GM19395 (cell line): ENCODE results near the gene ROMO1.
"Not testable (repeated sequence)": the region's sequence is repeated elsewhere in the genome, so short reads cannot be mapped to it uniquely, and the experiment has no call there.

Source experiments
- ATAC-seq: cut with Tn5 transposase; IDR thresholded peaks from one replicate; pipeline ENCODE4 v1.9.1; 2021; ENCODE audit warnings: mild to moderate bottlenecking, moderate library complexity; ENCODE audit not compliant: unreplicated experiment

The ROMO1 gene

DNA sequence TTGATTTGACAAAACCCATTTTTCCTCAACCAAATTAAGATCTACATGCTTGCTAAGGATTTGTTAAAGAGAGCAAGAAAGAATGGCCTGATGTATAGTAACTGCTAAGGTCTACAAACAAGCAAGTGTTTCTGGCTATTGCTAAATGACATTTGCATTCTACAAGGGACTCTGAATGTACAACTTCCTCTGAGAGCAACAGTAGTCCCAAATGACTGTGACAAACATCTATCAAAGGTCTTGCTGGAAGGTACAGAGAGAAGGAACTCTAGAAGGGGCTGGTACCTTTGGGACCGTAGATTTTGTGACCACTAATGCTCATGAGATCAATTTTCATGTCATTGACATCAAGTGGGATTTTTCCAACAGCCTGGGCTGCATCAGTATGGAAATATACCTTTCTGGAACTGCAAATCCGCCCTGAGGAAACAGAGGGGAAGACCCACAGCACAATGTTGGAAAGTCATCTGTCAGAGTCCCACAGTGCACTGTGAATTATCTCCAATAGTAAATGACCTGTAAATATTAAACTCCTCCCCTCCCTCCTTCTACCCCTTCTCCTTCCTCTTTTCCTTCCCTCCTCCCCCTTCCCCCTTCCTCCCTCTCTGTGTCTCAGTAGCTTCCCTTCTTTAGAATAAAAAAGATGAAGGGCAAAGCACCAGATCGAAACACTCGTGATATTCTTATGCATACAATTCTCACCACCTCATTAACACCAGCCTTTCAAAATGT is 18.6 kb upstream of the ROMO1 start:
- no peak for ATAC-seq

DNA sequence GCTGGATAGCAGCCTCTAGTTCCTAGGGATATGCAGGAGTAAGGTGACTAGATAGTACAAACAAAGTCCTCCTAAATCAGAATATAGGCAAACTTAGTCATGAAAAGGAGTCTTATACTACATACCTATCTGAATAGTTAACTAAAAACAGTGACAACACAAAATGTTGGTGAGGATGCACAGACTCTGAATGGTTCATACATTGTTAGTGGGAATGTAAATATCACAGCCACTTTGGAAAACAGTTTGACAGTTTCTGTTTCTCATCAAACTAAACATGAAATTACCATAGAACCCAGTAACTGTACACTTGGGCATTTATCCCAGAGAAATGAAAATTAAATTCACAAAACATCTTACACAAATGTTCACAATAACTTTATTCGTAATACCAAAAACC is 17.2 kb upstream of the ROMO1 start:
- ATAC-seq, result no peak

DNA sequence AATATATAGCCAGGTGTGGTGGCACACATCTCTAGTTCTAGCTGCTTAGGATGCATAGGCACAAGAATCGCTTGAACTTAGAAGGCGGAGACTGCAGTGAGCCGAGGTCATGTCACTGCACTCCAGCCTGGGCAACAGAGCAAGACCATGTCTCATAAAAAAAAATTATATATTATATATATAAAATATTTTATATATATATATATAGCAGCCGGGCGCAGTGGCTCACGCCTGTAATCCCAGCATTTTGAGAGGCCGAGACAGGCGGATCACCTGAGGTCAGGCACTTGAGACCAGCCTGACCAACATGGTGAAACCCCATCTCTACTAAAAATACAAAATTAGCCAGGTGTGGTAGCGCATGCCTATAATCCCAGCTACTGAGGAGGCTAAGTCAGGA is 13.8 kb upstream of the ROMO1 start:
- not testable (repeated sequence) for ATAC-seq

DNA sequence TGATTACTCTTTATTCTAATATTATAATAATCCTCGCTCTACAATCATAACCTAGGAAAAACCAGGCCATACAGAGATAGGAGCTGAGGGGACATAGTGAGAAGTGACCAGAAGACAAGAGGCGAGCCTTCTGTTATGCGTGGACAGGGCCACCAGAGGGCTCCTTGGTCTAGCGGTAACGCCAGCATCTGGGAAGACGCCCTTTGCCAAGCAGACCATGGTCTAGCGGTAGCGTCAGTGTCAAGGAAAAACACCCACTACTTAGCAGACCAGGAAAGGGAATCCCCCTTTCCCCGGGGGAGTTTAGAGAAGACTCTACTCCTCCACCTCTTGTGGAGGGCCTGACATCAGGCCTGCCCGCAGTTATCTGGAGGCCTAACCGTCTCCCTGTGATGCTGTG is 12.3 kb upstream of the ROMO1 start:
- ATAC-seq, result not testable (repeated sequence)

DNA sequence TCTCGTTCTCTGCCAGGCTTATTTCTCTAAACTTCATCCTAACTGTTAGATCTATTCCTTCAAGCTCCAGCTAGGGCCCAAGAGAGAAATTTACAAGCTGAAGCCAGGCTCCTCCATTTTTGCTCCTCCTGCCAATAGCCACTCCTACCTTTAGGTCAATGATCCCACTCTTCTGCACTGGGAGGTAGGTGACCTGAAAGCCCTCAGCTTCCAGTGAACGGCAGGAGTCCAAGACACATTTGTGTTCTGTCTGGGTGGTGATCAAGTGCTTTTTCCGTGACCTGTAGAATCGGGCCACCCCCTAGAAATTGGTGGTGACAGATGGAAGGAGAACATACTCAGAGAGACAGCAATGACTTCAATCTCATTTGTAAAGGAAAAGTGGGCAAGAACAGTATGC is 8.9 kb upstream of the ROMO1 start:
- no peak for ATAC-seq

DNA sequence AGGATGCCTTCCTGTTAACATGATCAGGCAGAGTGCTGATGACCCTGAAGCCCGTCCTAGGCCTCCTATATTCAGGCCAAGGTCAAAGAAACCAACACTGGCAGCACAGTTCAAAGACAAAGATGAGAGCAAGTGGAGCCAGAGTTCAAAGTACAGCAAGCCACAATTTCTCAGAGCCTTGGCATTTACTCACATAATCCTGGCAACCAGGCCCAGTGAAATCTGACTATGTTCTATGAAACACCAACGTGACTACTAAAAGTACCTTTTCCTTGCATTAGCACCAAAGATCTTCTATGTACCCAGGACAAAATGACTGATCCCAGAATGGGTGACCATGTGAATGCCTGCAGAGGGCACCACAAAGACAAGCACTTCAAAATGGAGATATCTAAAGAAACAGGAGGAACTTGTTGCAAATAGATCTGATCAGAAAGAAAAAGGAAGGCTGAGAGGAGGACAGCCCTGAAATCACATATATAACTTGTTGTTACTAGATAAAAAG is 3.9 kb upstream of the ROMO1 start:
- no peak for ATAC-seq

DNA sequence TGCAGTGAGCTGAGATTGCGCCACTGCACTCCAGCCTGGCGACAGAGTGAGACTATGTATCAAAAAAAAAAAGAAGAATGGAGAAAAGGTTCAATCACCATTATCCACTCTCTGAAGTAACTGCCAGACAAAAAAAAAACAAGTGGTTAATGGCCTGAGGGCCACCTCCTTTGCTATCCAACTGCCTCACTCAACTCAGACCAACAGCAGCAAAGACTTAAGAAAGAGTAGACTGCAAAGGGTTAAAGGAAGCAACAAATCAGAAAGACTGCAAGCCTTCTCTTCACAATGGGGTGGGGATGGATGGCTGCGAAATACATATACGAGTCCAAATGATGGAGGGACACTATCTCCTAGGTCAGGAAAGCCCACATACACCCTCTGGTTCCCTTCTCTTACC is 3.2 kb upstream of the ROMO1 start:
- ATAC-seq, result no peak

DNA sequence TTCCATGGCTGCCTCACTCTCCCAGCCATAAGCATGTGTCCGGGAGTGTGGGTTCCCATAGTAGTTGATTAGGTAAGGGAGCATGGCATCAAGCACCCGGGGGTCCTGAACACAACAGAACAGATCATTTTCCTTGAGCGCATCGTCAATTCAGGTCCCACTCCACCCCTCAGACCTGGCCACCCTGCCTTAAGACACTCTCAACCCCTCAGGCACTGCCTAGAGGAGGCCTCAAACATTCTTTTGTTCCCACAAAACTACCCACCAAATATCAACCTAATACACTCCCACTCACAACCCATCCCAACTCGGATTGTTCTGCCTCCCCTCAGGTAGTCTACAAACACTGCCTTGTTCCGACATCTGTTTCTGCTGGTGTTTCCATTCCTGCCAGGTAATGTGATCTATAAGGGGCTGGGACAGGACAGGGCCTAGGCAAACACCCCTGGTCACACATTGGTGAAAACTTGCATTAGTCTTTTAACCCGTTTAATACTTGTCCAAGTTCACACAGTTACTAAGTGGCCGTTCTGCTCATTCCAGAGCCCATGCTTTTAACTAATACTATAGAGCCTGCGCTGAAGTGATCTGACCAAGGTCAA is 1.4 kb upstream of the ROMO1 start:
- ATAC-seq, result no peak

DNA sequence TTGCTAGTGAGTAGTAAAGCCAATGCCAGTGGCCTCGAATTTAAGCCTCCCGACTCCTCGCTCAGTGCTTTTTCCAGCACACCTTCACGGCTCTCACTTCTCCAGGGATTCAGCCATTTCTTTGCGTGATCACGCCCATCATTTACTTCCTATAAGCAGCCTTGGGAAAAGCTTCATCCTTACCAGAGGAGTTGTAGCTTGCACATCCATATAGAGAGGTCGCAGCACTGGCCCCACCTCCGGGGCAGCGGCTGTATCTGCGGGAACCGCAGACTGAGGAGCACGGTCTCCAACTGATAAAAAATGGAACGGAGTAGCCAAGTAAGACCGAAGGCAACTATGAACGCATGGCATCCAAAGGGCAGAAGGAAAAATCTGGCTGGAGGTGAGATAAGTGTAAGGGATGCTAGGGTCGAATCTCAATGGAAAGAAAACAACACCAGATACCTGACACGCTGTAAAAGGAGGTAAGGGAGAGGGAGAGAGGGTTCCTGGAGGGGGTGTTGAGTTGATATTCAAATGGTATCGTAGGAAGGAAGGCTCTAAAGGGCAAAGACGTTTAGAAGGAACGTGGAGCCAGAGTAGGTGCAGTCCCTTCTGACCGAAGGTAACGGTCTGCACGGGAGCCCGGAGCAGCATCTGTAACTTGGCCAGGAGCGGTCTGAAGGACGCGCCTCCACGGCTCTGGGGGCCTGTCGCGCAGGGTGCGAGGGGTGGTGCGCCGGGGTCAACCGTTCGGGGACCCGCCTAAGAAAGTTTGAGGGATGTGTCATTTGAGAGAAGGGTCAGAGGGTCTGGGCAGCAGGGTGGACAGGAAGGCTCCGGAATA is 693 bp upstream of the ROMO1 start:
- ATAC-seq, result peak; percentile 33

DNA sequence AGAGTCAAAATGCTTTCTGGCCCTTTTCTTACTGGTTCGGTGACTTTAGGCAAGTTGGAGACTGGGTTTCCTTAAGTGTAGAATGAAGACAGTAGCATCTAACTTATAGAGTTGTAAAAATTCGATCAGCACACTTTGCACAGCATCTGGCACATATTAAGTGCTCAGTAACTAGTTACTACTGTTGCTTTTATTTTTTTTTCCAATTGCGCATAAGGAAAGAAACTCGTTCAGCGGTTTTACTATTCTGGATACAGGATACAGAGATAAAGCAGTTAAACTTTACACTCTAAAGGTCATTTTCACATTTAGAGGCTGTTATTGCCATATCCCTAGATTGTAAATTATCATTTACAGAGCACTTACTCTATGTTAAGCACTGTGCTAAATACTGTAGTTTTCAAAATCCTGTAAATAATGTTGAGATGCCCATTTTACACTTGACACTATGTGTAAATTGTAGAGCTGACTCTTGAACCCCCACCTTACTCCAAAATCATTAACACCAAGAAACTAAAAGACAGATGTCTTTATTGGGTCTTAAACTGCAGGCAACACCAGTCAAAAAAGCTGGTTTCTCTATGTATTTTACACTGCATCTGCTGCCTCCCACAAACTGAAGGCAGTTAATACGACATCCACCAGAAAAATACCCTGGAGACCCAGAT is 886 bp downstream of the ROMO1 start:
- ATAC-seq, result no peak

DNA sequence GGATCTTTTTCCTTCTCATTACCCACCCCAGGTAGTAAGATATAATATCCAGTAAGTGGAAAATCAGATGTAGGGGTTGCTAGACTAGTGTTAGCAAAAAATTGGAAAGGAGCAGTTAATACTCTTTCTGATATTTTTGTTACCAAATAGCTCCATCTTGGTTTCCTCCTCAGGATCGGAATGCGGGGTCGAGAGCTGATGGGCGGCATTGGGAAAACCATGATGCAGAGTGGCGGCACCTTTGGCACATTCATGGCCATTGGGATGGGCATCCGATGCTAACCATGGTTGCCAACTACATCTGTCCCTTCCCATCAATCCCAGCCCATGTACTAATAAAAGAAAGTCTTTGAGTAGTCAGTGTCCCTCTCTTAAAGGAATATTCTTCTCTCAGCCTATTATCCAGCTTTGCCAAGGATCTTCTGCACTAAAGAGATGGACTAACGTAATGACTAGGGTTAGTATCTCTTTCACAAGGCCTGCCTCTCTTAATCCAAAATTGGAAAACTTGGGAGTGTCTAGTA is 1.5 kb downstream of the ROMO1 start:
- no peak for ATAC-seq

DNA sequence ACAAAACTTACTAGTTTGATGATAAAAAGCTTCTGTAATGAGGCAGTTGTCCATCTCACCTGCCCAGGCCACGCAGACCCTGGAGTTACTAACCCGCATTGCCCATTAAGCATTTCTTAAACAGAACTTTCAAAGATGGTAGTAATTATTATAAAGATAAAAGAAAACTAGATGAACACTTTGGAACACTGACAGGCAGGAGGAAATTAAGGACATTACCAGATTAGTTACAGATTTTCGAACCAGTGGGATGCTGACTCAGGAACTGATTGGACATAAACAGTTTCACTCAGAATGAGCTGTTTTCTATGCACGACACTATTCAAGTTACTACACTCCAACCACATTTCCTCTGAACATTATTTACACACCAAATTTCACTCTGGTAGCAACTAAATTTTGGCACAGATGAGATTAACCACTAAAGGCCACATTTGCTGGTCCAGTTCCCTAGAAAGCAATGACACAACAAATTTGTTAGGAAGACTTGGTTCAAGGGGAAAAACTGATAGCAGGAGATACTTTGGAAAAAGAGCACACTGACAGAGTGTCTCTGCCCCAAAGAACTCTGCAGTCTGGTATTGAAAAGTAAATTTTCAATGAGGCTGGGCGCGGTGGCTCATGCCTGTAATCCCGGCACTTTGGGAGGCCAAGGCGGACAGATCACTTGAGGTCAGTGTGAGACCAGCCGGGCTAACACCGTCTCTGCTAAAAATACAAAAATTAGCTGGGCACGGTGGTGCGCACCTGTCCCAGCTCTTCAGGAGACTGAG is 3.0 kb downstream of the ROMO1 start:
- no peak for ATAC-seq

DNA sequence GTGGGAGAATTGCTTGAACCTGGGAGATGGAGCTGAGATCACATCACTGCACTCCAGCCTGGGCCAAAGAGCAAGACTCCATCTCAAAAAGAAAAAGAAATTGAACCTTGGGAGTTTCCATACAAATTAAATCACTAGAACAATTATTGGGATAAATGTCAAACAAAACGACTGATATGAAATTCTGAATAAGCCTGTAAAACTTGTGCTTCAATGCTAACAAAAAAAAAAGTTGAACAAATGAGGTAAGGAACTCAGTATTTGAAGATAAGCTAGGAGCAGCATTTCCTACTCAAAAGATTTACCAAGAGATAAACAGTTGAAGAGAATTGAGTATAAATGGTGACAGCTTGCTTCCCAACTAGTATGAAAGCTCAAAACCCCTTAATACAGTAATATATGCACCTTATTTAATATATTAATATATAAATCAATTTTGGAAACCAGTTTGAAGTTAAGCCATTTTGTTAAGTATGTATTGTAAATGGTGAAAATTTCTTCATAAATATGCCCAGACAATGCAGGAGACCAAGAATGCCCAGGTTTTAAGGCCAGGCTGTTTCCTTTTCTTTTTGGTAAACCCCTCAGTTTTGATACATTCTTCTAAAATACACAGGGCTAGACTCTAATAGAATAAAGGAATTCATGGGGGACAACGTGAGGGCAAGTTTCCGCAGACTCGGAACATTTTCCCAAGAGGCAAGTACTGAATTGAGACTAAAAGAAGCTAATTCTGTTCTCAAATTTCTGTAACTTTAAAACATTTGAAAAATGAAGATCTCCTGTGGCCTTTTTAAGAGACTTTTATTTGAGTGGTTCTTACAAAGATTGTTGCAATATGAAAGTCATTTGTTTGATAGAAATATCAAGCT is 3.9 kb downstream of the ROMO1 start:
- ATAC-seq, result no peak

DNA sequence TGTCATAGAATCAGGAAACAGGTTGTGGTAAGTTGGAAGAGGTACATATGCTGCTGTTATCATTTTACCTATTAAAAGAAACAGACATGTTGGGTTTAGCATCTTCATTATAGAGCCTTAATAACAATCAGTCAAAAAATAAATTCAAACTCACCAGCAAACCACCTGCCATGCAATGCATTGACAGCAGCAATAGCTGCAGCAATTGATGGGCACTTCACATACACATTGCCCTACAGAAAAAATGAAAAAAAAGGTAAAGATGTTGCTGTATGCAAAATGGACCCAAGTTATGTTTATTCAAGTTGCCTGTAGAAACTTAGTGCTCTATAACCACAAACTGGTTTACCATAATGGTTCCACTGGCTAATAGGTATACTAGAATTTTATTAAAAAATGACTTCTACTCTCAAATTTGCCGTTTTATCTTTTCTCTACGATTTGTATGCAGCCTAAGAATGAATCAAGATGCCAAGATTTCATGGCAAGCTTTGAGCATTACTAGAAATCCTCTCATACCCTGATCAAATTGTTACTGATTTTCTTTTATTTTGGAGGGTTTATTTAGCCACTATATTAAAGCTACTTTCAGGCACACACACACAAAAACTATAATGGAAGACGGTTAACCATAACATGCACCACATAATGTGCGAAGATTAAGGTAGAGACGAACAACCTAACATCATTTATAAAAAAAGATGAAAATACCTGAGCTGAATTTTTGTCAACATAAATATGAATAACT is 5.5 kb downstream of the ROMO1 start:
- no peak for ATAC-seq

DNA sequence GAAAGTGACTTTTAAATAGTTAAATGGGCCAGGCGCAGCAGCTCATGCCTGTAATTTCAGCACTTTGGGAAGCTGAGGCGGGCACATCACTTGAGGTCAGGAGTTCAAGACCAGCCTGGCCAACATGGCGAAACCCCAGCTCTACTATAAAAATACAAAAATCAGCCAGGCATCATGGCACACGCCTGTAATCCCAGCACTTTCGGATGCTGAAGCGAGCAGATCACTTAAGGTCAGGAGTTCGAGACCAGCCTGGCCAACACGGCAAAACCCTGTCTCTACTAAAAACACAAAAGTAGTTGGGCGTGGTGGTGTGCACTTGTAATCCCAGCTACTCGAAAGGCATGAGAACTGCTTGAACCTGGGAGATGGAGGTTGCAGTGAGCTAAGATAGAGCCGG is 6.7 kb downstream of the ROMO1 start:
- ATAC-seq, result not testable (repeated sequence)

DNA sequence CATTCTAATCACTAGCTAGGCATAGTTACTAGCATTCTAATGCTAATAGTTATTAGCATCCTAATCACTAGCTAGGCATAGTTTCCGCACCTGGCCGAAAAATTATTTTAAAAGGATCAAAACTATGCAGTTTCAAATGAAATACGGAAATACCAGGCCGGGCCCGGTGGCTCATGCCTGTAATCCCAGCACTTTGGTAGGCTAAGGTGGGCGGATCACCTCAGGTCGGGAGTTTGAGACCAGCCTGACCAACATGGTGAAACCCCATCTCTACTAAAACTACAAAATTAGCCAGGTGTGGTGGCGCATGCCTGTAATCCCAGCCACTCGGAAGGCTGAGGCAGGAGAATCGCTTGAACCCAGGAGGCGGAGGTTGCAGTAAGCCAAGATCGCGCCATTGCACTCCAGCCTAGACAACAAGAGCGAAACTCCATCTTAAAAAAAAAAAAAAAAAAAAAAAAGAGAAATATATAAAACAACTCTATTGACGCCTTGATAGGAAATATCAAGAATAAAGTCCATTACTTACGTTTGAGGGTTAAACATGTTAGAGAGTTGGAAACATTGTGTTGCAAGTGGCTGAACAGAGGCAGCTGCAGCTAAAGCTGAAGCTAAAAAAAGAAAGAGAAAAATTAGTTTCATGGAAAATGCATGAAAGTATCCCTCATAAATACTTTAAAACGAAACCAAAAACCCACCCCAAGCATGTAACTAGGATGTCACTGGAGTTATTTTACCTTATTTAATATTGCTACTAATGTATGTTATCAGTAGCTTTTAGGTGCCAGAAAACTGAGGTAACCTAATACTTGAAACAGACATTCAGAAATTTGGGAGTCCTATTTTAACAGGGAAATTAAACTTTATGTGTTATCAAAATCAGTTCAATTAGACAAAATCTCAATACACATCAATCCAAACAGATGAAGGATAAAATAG is 7.7 kb downstream of the ROMO1 start:
- ATAC-seq, result not testable (repeated sequence)

DNA sequence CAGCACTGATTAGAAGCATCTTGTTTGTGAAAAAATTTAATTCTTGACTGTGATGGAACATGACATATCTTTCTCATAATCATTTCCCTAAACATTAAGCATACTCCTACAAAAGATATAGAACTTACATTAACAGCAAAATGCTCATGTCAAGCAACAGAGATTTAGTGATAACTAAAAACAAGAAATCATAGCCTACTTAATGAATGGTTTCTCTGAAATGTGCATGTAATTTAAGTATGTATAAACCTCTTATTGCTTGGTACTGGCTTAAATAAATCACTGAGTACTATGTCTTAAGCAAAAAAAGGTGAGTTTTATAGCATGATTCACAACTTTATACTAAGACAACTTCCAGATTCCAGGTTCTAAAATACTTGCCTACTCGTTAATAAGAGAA is 9.3 kb downstream of the ROMO1 start:
- no peak for ATAC-seq
